RWPE2 (cell line): ENCODE data around the gene ASB15.

Experiments used
- ATAC-seq: fragments of 200-7000 bp; cut with Tn5 transposase; 3 replicates; pipeline ENCODE4 v1.9.1; 2021; ENCODE audit warnings: low read depth
- DNase-seq: peaks from one replicate; pipeline ENCODE4 v3.0.0-alpha.2; 2020; ENCODE audit warnings: low spot score
- H3K27ac ChIP-seq: fragments of 450-650 bp; 2 replicates; pipeline ENCODE4 v1.5.1; 2017; ENCODE audit warnings: mild to moderate bottlenecking; ENCODE audit not compliant: poor library complexity, severe bottlenecking
- H3K27me3 ChIP-seq: fragments of 250-450 bp; sonication (Bioruptor Pico); 2 replicates; pipeline ENCODE4 v1.5.1; 2021; ENCODE audit warnings: mild to moderate bottlenecking, moderate library complexity; ENCODE audit not compliant: insufficient read depth, poor library complexity, severe bottlenecking
- H3K36me3 ChIP-seq: fragments of 250-450 bp; sonication (Bioruptor Pico); 2 replicates; pipeline ENCODE4 v1.5.1; 2020; ENCODE audit warnings: low read depth, mild to moderate bottlenecking, moderate library complexity
- H3K4me1 ChIP-seq: fragments of 250-450 bp; sonication (Bioruptor Pico); 2 replicates; pipeline ENCODE4 v1.5.1; 2021; ENCODE audit warnings: mild to moderate bottlenecking, moderate library complexity; ENCODE audit not compliant: insufficient read depth, poor library complexity, severe bottlenecking
- H3K4me3 ChIP-seq: fragments of 250-450 bp; sonication (Bioruptor Pico); 2 replicates; pipeline ENCODE4 v1.5.1; 2021; ENCODE audit warnings: mild to moderate bottlenecking, moderate library complexity; ENCODE audit not compliant: severe bottlenecking
- H3K9me3 ChIP-seq: fragments of 250-450 bp; sonication (Bioruptor Pico); 2 replicates; pipeline ENCODE4 v1.5.1; 2021; ENCODE audit warnings: mild to moderate bottlenecking, moderate library complexity; ENCODE audit not compliant: severe bottlenecking
- TF ChIP-seq, protein P1 (sequence below): fragments of 450-650 bp; IDR thresholded peaks from one replicate; pipeline ENCODE4 v1.5.1; 2017; ENCODE audit warnings: mild to moderate bottlenecking, moderate library complexity; ENCODE audit not compliant: poor library complexity, severe bottlenecking

Gene ASB15

DNA sequence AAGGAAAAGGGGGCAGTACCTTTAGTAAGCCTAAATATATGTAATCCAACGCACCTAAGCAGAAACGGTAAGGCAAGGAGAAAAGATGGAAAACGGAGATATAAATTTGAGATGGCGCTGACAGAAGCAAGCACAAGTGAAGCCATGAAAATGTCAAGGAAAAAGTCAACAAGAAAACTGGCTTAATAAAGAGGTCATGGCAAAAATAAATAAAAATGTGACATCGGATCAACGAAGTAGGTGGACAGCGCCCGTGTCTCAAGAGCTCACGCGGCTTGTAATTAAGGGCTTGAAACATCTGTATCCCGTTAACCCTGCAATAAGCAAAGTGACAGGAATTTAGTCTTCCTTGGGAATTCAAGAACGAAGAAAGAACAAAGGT, 44.6 kb upstream of the ASB15 start:
- H3K9me3 ChIP-seq = no peaks in the 10 kb centered on the region
- DNase-seq = no peak
- H3K36me3 ChIP-seq = peaks cover 35% of the 10 kb centered on the region
- peak overlapping the region; percentile 72 for H3K4me3 ChIP-seq
- H3K27me3 ChIP-seq = no peaks in the 10 kb centered on the region
- H3K4me1 ChIP-seq = peaks cover 14% of the 10 kb centered on the region
- TF ChIP-seq, protein P1, sequence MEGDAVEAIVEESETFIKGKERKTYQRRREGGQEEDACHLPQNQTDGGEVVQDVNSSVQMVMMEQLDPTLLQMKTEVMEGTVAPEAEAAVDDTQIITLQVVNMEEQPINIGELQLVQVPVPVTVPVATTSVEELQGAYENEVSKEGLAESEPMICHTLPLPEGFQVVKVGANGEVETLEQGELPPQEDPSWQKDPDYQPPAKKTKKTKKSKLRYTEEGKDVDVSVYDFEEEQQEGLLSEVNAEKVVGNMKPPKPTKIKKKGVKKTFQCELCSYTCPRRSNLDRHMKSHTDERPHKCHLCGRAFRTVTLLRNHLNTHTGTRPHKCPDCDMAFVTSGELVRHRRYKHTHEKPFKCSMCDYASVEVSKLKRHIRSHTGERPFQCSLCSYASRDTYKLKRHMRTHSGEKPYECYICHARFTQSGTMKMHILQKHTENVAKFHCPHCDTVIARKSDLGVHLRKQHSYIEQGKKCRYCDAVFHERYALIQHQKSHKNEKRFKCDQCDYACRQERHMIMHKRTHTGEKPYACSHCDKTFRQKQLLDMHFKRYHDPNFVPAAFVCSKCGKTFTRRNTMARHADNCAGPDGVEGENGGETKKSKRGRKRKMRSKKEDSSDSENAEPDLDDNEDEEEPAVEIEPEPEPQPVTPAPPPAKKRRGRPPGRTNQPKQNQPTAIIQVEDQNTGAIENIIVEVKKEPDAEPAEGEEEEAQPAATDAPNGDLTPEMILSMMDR = no peak
- peak overlapping the region; percentile 52 for H3K27ac ChIP-seq
- no peak; the same call in 2 of the 3 replicates for ATAC-seq

DNA sequence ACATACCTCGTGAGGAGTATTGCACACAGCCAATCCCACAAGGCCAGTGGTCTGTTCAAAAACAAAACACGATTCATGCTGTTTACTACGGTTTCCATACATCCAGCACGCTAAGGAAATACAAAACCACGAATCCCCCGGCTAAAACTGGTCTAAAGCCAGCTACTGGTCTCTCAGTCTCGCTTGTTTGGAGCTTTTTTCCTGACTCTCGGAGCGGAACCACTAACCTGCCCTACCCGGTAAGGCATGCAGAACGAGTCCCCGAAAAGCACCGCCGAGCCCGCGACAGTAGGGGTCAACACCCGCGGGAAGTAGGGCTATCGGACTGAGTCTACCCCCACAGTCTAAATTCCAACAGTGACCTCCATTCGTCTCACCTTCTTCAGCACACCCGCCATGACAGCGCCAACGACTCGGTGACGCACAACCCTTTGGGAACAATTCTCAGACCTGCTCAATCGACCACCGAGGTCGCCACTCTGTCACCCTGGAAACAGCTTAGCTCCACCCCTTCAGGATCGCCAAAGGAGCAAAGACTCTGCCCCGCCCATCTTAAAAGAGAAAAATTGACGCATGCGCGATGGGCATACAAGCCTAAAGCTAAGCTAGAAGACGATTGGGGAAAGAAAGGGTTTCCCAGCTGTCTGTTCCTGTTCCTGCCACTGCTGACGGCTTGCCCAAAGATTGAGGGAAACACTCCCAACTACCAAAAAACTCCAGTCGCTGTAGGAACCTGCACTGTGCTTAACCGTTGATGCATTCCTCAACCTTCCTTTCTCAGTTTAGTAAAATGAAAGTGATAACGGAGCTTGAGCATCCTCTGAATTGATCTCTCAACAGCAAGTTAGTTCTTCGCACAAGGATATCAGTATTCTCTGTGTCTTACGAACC, 44.0 kb upstream of the ASB15 start, which contains the start of gene NDUFA5:
TSS of gene NDUFA5 (minus strand) at position 421 of the 891 bp plus-strand sequence. CDS start at position 398, 23 bp downstream.
- peak within 1 kb of the TSS; percentile 72 for H3K4me3 ChIP-seq
- peaks cover 31% of the 10 kb centered on the region for H3K36me3 ChIP-seq
- TF ChIP-seq, protein P1 = no peak
- no peaks in the 10 kb centered on the region for H3K9me3 ChIP-seq
- H3K4me1 ChIP-seq = peaks cover 14% of the 10 kb centered on the region
- peak; percentile 94 for ATAC-seq
- peak within 1 kb of the TSS; percentile 52 for H3K27ac ChIP-seq
- DNase-seq = peak; percentile 97
- no peaks in the 10 kb centered on the region for H3K27me3 ChIP-seq

DNA sequence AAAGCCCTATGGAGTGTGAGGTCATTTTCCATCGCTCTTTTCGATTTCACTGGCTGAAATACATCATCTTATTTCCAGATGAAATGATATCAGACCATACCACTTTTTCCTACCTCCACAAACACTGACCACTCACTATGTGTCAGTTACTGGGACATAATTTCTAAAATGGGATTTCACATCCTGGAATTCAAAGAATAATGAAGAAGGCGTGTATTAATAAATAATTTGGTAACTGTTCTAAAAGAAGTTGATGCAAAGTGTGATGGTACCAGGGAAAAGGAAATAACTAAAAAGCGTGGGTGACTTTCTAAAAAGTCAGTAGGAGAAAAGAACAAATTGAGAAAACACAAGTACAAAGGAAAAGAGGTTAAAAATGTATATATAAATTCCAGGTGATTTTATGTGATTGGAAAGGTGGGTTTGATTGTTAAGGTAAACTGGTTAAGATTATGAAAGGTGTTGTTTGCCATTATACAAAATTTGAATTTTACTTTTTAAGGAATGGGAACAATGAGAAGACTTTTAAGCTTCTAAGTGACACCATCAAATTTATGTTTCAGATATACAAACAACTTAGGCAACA, 43.2 kb upstream of the ASB15 start:
- TF ChIP-seq, protein P1 = no peak
- no peaks in the 10 kb centered on the region for H3K27me3 ChIP-seq
- DNase-seq (no peak), ATAC-seq (no peak)
- H3K27ac ChIP-seq = peak overlapping the region; percentile 52
- peaks cover 25% of the 10 kb centered on the region for H3K36me3 ChIP-seq
- peak overlapping the region; percentile 72 for H3K4me3 ChIP-seq
- H3K4me1 ChIP-seq = peaks cover 14% of the 10 kb centered on the region
- no peaks in the 10 kb centered on the region for H3K9me3 ChIP-seq

DNA sequence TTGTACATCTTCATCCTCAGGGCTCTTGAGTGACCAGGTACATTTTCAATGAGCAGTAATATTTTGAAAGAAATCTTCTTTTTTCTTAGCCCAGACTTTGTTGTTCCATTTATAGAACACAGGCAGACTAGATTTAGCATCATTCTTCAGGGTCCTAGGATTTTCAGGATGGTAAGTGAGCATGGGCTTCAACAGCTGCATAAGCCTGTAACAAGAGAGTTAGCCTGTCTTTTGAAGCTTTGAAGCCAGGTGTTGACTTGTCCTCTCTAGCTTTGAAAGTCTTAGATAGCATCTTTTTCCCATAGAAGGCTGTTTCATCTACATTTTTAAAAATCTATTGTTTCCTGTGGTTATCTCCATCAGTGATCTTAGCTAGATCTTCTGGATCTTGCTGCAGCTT, 39.5 kb upstream of the ASB15 start:
- H3K36me3 ChIP-seq = no peaks in the 10 kb centered on the region
- ATAC-seq (no peak), DNase-seq (no peak)
- H3K4me1 ChIP-seq = no peaks in the 10 kb centered on the region
- H3K4me3 ChIP-seq = no peak overlapping the region
- no peak overlapping the region for H3K27ac ChIP-seq
- H3K9me3 ChIP-seq = no peaks in the 10 kb centered on the region
- no peaks in the 10 kb centered on the region for H3K27me3 ChIP-seq
- TF ChIP-seq, protein P1 = no peak
